ENCODE measurements around the gene MAP3K5.
A peak's percentile ranks its signal among the peaks of the same experiment; 100 is the strongest.
"Not testable (repeated sequence)": the region's sequence is repeated elsewhere in the genome, so short reads cannot be mapped to it uniquely, and the experiment has no call there.

Gene MAP3K5

GRCh38 chr6:136717716-136717990 is 74.6 kb downstream of the MAP3K5 start:
- DNase-seq = no peak

- no peak for DNase-seq
Measured at GRCh38 chr6:136716917-136717715, 75.2 kb downstream of the MAP3K5 start.

DNA sequence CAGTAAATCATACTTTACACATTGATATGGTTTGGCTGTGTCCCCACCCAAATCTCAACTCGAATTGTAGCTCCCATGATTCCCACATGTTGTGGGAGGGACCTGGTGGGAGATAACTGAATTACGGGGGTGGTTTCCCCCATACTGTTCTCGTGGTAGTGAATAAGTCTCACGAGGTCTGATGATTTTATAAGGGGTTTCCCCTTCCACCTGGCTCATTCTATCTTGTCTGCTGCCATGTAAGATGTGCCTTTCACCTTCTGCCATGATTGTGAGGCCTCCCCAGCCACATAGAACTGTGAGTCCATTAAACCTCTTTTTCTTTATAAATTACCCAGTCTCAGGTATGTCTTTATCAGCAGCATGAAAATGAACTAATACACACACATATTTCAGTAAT is 79.6 kb downstream of the MAP3K5 start:
- not testable (repeated sequence) for DNase-seq

DNA sequence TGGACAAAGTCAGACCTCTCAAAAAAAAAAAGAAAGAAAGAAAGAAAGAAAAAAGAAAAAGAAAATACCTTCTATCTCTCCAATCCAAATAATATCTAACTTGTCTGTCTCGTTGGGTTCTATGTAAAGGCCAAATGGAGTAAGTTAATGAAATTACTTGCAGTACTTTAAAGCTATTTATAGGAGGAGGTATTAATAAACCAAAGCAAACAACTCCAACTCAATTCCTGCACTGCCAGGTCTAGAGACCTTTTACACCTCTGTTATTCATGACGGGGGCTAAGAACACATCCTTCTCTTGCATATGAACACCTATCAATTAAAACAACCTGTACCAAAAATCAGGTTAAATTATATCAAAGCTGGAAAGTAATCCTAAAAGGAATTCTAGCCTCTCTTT is 80.6 kb downstream of the MAP3K5 start:
- DNase-seq = no peak

- no peak for DNase-seq
Measured at GRCh38 chr6:136710877-136711552, 81.3 kb downstream of the MAP3K5 start.

GRCh38 chr6:136709429-136709828 is 82.8 kb downstream of the MAP3K5 start:
- no peak for DNase-seq

DNA sequence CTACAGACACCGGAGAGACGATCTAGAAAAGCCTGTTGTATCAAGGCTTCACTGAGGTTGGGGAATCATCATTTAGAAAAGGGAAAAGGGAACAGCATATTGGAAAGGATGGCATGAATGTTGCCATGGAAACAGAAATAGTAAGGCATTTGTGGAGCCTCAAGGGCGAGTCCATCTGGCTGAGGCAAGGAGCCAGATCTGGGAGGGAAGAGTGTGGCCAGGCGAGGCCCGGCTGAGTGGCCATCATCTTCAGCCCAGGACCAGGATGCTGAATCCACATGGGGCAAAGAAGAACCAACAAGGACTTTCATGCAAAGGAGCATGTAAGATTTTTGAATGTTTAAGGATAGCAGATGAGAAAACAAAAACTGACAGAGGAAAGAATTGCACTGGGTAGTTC is 85.8 kb downstream of the MAP3K5 start:
- no peak for DNase-seq

GRCh38 chr6:136703331-136703865 is 88.9 kb downstream of the MAP3K5 start:
- DNase-seq = no peak

GRCh38 chr6:136701045-136701444 is 91.2 kb downstream of the MAP3K5 start:
- DNase-seq = peak; percentile 24

DNA sequence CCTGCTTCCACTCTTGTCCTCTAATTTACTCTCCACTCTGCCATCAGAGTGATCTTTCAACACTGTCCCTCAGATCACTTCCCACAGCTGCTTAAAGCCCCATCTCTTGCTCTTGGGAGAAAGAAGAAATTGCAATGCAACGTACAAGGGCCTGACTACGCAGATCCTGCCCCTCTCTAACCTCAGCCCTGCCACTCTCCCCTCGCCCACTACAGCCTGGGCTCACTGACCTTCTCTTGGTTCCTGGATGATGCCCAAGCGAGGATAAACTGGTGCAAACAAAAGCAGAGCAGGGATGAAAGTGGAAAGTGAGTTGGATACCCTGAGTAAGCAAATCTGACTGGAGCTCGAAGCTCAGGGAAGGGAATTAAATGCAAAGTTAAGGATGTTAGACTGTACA is 92.9 kb downstream of the MAP3K5 start:
- no peak for DNase-seq

GRCh38 chr6:136696783-136697364 is 95.4 kb downstream of the MAP3K5 start:
- DNase-seq = no peak

DNA sequence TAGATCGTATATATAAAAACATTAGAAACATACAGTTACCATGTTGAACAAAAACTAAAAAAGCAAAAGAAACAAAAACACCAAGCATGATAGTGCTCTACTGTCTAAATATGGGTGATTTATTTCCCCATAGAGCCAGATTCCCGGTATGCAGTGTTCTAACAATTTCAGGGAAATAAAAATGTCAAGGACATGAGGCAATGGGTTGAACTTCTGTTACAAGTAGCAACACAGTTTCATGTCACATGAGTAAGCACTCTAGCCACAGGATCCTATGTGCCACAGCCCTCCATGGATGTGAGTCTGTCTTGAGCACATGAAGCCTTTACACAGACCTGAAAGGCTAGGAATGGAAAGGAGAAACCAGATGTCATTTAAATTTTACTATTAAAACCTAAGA is 96.0 kb downstream of the MAP3K5 start:
- no peak for DNase-seq

DNA sequence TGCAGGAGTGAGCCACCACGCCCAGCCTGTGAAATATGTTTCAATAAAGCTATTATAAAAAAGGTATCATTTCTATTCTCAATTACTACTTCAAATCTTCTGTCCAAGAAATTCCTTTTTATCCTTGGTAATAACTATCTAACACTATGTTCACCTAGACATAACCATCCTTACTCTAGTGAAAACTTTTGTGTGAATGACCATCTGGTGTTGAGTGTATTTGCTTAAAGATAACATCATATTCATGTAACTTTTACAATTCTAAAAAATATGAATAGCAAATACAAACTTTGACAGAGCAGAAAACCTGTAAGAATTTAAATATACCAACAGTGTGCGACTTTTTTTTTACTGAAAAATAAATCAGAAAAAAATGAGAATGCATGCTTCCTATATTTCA is 96.9 kb downstream of the MAP3K5 start:
- no peak for DNase-seq

DNA sequence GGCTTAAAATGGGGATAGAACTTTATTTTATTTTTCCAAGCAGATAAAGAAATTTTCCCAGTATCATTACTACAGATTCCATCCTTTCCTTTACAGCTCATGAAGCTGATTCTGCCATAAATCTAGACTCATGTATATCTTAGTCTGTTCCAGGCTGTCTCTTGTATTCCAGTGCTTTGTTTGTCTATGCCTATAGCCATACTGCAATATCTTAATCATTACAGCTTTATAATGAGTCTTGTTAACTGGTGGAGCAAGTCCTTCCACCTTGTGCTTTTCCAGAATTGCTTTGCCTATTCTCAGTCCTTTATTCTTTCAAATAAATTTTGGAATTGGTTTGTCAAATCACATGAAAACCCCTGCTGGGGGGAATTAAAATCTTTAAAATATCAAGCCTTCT is 99.2 kb downstream of the MAP3K5 start:
- no peak for DNase-seq

DNA sequence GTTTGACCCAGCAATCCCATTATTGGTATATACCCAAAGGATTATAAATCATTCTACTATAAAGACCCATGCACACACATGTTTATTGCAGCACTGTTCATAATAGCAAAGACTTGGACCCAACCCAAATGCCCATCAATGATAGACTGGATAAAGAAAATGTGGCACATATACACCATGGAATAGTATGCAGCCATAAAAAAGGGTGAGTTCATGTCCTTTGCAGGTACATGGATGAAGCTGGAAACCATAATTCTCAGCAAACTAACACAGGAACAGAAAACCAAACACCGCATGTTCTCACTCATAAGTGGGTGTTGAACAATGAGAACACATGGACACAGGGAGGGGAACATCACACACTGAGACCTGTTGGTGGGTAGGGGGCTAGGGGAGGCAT is 104.4 kb downstream of the MAP3K5 start:
- DNase-seq = not testable (repeated sequence)

DNA sequence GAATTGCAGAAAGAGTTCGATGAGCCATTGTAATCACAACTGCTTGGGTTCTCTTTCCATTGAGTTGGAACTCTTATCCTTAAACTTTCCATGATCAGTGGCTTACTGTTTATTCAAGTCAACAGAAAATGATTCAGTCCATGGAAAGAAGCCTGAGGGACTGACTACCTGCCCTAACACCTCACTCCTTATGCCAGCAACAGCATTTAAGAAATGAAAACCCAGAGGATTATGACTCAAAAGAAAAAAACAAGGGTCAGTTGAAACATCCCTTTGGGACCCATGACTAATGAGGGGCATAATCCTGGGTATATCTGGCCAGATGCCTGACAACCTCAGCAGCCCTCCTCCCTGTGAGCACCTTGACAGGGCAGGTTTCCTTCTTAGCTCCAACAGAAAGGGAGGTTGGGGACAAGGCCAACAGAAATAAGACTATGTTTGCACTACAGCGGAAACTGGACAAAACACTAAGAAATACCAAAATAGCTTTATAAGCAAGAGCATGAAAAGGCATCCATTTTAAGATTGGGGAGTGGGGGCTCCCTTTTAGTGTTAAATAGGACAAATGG is 106.7 kb downstream of the MAP3K5 start:
- DNase-seq = no peak

DNA sequence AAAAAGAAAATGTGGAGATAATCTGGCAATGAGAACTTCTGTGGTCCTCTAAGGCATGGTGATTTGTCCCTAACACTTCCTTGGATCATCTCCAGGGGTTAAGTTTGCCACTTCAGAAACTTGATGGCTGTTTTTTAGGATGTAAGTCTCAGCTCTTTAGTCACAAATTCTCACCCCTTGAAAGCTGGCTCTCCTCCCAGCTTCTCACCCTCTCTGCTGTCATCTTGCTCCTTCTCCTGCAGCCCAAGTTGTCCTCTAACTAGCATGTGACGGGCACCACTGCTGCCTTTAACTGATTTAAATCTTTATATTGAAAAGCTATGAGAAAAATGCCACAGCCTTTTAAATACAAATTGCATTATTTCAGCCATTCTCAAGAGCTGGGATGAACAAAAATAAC is 107.8 kb downstream of the MAP3K5 start:
- DNase-seq = no peak

DNA sequence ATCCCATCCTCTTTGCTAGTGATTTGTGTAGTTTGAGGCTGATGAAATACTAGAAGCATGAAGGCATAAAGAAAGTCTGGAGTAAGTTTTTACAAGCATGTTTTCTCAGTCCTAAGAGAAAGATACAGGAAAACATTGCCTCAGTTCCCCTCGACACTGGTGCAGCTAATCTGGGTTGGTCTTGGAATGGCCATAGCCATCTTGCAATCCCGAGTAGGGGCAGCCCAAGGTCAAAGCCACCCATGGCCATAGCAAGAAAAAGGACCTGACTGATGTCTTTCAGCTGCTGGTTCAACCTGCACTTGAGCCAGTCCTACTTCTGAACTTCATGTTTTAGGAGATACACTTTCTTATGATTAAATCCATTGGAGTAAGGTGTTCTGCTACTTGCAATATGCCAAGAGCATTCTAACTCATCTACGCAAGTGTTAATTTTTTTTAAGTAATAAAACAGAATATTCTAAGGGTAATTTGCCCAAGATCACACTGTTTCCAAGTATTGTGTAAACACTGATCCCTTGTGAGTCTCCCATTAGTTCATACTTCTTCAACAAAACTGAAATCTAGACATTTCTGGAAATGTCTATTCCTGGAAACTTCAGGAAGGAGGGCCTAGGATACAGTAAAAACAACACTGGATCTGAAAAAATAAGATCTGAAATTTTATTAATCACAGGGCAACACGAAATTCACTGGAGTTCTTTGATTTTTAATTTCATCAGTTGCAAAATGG is 108.9 kb downstream of the MAP3K5 start:
- no peak for DNase-seq

GRCh38 chr6:136682292-136682691 is 110.0 kb downstream of the MAP3K5 start:
- DNase-seq = no peak

- no peak for DNase-seq
Measured at GRCh38 chr6:136677822-136678221, 114.5 kb downstream of the MAP3K5 start.

- DNase-seq = no peak
Measured at GRCh38 chr6:136677344-136677743, 114.9 kb downstream of the MAP3K5 start.

DNA sequence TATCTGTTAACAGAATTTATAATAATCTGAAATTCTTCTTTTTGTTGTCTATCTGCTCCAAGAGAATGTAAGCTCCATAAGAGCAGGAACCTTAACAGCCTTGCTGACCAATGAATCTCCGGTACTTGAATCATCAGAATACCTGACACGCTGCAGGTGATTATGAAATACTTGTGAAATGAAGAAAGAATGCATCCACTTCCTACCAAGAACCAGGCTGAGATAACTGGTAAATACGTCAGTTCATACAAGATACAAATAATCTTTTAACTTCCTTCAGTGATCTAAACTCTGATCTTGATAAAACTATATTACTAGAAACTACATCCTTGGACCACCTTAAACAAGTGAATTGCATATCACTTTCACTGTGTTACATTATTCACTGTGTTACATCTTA is 116.2 kb downstream of the MAP3K5 start:
- DNase-seq = no peak

GRCh38 chr6:136673571-136673970 is 118.7 kb downstream of the MAP3K5 start:
- DNase-seq = no peak
